GM18868 (cell line): ENCODE measurements around the gene EHMT1.
A peak's percentile ranks its signal among the peaks of the same experiment; 100 is the strongest.

Experiments
- ATAC-seq: cut with Tn5 transposase; IDR thresholded peaks from one replicate; pipeline ENCODE4 v1.9.1; 2021; ENCODE audit warnings: mild to moderate bottlenecking, moderate library complexity; ENCODE audit not compliant: unreplicated experiment

The EHMT1 gene

GRCh38 chr9:137618105-137619067, at the start of gene EHMT1:
EHMT1 (plus strand) TSS chr9:137619005; CDS start chr9:137619029, 24 bp downstream.
- ATAC-seq: peak; percentile 78

- no peak for ATAC-seq
These were observed 49.1 kb upstream of the EHMT1 start for GRCh38 chr9:137569609-137570203.

GRCh38 chr9:137570566-137570965, 48.2 kb upstream of the EHMT1 start:
- no peak for ATAC-seq

- no peak for ATAC-seq
These were observed 44.6 kb upstream of the EHMT1 start for GRCh38 chr9:137574192-137574591.

GRCh38 chr9:137575364-137575715, 43.5 kb upstream of the EHMT1 start:
- no peak for ATAC-seq

GRCh38 chr9:137575716-137576411, 42.9 kb upstream of the EHMT1 start:
- no peak for ATAC-seq

GRCh38 chr9:137578518-137579258, 40.1 kb upstream of the EHMT1 start, which contains the start of gene DPH7:
DPH7 (minus strand) TSS chr9:137578925; CDS start chr9:137578777, 148 bp downstream.
- ATAC-seq: peak; percentile 90

GRCh38 chr9:137579259-137579604, 39.6 kb upstream of the EHMT1 start:
- no peak for ATAC-seq

GRCh38 chr9:137580209-137580953, 38.4 kb upstream of the EHMT1 start:
- ATAC-seq: no peak

- ATAC-seq: no peak
These were observed 37.9 kb upstream of the EHMT1 start for GRCh38 chr9:137580954-137581322.

GRCh38 chr9:137581361-137582285, 37.2 kb upstream of the EHMT1 start:
- ATAC-seq: no peak

- ATAC-seq: no peak
These were observed 36.4 kb upstream of the EHMT1 start for GRCh38 chr9:137582286-137582860.

- no peak for ATAC-seq
These were observed 35.5 kb upstream of the EHMT1 start for GRCh38 chr9:137583347-137583746.

GRCh38 chr9:137583957-137584356, 34.8 kb upstream of the EHMT1 start:
- ATAC-seq: no peak

- no peak for ATAC-seq
These were observed 32.0 kb upstream of the EHMT1 start for GRCh38 chr9:137586854-137587253.

- no peak for ATAC-seq
These were observed 30.5 kb upstream of the EHMT1 start for GRCh38 chr9:137588311-137588710.

- no peak for ATAC-seq
These were observed 29.9 kb upstream of the EHMT1 start for GRCh38 chr9:137588891-137589290.

GRCh38 chr9:137589441-137590122, 29.2 kb upstream of the EHMT1 start:
- ATAC-seq: peak; percentile 9
